OCI-LY3 (cell line): Measurements from ENCODE around the gene RSPH10B2.
"Not testable (repeated sequence)": the region's sequence is repeated elsewhere in the genome, so short reads cannot be mapped to it uniquely, and the experiment has no call there.

Source experiments
- EZH2phosphoT487 ChIP-seq: fragments of 200-600 bp; shearing (Covaris generic); IDR thresholded peaks from 2 replicates; pipeline ENCODE4 v1.6.1; 2018; ENCODE audit warnings: antibody characterized with exemption, mixed run types, low read depth
- TF ChIP-seq, protein P1 (sequence below): fragments of 200-600, 300-600 bp; sonication (generic); IDR thresholded peaks from 2 replicates; pipeline ENCODE4 v1.5.1; 2014; ENCODE audit warnings: antibody characterized with exemption, low read length, low read depth

DNA sequence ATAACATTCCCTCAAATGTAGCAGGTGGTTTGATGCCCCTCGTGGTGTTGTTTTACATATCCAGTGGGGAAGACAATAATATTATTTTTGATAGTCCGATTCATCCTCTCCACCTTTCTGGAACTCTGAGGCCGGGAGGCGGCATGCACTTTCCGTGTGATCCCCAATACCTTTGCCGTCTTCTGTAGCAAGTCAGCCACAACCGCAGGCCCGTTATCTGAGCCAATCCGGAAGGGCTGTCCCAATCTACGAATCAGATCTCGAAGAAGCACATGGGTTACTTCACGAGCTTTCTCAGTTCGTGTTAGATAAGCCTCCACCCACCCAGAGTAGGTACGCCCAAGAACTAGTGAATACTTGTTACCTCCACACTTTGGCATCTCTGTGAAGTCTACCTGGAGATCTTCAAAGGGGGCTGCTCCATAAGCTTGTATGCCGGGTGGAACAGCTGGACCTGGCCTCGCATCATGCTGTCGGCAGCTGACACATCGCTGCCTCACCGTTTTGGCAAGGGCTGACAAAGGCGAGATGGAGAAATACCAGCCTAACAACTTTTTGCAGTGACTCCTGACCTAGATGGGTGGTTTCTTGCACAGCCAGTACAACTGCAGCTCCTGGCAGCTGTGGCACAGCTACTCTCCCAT lies 88.5 kb downstream of the RSPH10B2 start:
- TF ChIP-seq, protein P1, sequence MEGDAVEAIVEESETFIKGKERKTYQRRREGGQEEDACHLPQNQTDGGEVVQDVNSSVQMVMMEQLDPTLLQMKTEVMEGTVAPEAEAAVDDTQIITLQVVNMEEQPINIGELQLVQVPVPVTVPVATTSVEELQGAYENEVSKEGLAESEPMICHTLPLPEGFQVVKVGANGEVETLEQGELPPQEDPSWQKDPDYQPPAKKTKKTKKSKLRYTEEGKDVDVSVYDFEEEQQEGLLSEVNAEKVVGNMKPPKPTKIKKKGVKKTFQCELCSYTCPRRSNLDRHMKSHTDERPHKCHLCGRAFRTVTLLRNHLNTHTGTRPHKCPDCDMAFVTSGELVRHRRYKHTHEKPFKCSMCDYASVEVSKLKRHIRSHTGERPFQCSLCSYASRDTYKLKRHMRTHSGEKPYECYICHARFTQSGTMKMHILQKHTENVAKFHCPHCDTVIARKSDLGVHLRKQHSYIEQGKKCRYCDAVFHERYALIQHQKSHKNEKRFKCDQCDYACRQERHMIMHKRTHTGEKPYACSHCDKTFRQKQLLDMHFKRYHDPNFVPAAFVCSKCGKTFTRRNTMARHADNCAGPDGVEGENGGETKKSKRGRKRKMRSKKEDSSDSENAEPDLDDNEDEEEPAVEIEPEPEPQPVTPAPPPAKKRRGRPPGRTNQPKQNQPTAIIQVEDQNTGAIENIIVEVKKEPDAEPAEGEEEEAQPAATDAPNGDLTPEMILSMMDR = not testable (repeated sequence)
- TF ChIP-seq EZH2phosphoT487 = not testable (repeated sequence)
